DMS53 (cell line): ENCODE measurements around the gene MLLT1.
A peak's percentile ranks its signal among the peaks of the same experiment; 100 is the strongest.

Experiments
- DNase-seq: peaks from one replicate; lab custom pipeline; 2025; lab: John Stamatoyannopoulos, UW

Gene MLLT1

DNA sequence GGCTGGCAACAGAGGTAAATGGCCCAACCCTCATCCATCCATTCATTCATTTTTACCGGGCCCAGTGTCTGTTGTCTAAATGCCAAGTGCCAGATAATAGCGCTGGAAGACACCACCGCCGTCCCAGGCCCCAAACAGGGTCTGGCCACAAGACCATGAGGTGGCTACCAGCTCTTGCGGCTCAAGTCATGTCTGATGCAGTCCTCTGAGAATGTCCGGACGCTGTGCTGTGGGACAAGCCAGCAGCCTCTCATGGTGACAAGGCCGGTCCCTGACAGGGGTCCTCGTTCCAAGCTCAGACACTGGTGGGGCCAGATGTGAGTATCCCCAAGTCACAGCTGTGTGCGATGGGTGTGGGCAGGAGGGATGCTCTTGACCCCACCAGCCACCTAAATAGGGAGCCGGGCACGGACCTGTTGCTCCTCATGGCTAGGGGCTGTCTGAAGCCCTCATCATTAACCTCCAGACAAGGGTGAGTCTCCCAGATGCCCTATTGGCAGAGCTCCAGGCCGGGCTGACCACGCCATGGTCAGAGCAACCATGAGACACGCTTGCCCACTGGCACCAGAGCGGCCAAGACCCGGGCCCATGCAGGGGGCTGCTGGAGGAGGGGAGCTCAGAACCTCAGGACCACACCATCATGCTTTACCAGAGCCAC lies 58.4 kb downstream of the MLLT1 start:
- no peak for DNase-seq

DNA sequence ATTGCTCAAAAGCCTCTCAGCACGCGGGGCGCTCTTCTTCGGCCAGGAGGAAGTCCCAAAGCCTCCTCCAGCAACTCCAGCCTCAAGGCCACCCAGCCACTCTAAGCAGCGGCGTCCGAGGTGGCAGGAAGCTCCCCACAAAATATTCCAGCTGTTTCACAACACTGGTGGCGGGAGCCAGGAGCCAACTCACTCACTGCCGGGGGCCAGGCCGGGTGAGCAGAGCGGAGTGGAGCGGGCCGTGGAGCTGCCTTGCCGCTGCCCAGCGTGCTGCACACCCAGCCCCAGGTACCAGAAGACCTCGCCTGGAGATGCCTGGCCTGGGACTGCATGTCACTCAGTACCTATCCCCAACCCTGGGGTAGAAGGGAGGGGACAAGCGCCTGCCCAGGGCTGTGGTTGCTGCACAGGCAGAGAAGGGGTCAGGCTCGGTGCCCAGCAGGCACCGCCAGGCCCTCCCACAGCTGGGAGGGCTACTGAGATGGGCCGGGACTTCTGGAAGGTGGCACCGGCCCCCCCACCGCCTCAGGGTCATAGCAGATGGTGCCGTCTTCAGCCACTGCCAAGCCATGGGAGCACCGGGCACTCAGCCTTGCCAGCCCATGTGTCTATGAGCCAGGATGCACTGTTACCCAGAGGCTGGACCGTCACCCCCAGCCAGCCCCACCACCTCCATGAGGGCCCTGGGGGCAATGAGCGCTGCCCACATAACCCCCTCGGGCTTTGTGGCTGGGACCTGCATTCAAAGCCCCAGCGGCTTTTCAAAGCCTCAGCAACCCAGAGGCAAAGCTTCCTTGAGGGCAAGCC lies 59.2 kb downstream of the MLLT1 start:
- no peak for DNase-seq

DNA sequence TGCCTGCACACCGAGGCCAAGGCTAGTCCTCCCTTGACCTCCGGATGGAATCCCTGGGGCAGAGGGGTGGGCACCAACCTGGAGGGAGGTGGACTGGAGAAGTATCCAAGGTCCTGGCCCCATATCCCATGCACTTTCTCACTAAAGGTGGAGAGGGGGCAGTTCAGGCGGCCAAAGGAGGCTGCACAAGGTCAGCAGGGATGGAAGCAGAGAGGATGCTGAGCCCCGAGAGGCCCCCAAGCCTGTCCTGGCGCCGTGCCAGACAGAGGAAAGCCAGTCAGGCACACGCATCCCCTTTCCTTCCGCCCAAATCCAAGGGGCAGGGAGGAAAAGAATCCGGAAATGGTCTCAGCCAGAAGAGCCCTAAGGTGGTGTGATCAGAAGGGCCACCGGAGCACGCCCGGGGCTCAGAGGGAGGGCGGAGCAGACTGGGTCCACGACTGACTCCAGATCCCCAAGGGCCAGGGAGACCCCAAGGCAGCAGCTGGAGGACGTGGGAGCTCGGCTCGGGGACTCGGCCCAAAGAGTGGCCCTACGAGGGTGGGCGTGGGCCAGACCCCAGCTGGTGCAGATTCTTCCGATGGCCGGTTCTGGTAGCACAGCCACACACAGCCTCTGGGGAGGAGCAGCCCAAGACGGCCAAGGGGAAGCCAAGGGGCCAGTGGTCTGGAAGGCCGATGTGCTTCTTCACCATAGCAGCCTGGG lies 60.0 kb downstream of the MLLT1 start:
- no peak for DNase-seq

DNA sequence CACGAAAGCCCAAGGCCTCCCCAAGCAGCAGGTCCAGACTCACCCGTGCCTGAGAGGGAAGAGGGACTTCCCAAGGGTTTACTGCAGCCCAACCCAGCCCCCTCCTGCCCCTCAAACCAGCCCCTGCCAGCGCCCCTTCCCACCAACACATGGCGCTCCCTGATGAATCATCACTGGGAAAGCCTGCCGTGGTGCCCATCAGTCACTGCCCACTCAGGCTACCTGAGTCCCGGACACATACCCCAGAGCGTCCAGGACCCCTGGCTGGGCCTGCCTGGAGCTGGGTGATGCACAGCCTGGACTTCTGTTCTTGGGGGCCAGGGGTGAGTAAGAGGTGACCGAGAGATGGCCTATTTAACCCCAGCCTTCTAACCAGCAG lies 60.6 kb downstream of the MLLT1 start:
- no peak for DNase-seq

DNA sequence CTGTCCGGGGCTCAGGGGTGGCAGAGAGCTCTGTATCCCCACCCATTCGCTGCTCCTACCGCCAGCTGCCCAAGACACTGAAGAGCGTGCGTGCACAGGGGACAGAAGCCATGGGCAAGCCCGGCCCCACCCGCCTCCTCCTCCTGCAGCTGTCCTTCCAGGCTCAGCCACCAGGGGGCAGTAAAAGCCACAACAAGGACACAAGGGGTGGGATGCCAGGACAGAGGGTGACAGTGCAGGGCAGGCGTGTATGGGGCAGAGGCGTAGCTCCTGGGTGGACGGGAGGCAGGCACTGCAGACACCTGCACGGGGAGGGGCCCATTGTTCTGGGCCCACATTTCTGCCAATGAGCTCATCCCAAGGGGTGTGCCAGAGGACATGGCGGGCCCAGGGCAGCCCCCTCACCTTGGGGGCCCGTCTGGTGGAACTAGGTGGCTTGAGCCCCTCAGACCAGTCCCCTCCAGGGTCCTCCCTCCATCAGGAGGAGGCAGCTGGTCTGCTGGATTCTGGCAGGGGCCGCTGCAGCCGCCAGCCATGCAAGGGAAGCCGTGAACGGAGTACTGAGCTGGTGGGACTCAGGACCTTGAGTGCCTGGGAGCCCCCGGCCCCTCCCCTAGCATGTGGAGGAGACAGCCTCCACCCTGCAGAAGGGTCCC lies 61.2 kb downstream of the MLLT1 start:
- DNase-seq, result peak; percentile 88

DNA sequence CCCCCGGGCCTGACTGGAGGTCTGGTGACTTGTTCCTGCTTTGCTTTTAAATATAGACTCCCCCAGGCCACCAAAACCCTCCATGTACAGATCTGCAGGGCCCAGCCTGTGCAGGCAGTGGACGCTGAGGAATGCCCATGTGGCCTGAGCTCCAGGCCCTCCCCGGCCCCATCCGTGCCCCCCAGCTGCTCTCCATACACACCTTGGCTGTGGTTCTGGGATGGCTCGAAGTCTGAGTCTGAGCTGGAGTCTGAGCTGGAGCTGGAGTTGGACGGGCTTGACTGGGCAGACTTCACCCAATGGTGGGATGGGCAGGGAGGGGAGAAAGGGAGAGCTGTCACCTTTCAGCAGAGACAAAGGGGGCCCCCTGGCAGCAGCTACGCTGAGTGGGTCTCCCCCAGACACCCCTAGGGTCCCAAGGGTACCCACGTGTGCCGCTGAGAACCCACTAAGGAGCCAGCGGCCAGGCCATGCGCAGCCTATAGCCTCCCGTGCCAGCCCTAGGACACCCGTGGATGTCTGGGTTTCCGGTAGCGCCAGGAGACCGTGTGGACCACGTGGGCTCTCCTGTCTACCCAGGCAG lies 61.9 kb downstream of the MLLT1 start:
- DNase-seq, result no peak

DNA sequence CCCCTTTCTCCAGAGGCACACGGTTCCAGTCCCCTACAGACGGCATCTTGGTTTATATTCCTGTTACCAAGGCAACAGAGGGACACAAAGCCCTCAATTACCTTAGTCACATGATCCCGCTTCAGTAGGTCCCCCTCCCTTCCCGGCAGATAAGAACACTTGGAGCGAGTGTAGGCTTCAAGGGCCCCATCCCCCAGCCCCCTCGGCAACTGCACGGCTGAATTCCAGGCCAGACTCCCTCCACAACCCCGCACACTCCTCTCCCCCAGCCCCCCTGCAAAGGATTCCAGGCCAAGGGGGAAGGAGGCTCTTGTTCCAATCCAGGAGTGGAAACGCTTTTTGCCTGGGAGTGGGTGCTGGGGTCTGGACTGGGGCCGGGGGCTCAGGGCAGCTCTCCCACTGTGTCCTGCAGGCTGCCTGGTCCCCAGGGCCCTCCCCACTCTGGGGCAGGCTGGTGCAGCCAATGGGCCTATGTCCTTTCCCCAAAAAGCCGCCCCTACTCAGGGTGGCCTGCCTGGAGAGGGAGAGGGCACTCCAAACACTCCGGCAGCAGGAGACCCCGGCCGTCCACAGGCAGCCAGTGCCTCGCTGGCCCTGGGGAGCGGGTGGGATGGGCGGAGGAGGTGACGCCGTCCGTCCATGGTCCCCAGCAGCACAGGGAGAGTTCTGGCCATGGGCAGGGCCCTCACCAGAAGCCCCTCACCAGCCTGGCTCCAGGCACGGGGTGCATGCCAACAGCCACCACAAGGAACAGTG lies 62.6 kb downstream of the MLLT1 start:
- DNase-seq, result peak; percentile 14

DNA sequence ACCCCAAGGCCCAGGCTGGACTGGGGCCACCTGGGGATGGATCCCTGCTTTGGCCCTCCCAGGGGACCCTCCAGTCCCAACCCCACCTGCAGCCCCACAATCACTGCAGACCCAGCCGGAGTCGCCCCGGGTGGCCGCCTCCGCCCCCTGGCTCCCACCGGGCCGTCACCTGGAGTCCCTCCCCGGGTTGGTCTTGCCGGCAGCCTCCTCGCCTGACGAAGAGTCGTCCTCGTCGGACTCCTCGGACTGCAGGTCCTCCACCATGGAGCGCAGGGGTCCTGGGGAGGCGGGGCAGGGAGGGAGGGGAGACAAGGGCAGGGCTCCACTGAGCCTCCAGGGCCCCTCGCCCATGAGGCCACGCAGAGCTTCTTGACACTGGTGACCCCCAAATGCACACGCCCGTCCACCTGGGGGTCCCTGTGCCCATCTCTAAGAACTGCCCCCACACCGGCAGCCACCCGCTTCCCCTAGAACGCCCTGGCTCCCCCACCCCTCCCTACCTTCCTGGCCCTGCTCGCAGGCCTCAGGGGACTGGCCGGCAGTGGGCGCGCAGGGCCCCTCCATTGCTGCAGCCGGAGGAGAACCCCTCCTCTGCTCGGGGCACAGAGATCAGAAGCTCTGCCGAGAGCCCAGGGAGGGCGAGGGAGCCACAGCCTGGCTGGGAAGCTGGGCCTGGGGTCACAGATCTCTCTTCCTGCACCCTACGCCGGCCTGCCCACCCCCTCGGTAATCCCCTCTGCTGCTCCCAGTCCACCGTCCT lies 63.4 kb downstream of the MLLT1 start:
- DNase-seq, result no peak

DNA sequence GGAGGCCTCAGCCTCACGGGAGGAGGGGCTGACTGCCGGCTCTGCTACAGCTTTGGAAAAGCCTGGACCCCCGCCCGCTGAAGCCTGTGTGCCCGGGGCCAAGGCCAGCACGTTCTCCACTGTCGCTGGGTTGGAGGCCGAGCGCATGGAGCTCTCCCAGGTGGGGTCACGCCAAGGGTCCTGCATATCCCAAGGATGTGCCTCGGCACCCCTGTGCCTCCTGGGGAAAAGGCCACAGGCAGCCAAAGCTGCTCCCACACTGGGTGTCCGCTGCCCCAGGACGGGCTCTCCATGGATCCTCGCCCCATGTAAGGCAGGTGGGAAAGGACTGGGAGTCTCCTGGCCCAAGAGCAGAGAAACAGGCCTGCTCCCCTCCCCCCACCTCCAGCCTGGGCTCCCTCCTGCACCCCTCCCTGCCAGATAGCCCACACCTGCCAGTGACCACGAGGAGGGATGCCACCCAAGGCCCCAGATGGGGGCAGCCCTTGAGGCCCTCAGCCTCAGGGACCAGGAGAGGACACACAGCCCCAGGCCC lies 64.0 kb downstream of the MLLT1 start:
- DNase-seq, result no peak

DNA sequence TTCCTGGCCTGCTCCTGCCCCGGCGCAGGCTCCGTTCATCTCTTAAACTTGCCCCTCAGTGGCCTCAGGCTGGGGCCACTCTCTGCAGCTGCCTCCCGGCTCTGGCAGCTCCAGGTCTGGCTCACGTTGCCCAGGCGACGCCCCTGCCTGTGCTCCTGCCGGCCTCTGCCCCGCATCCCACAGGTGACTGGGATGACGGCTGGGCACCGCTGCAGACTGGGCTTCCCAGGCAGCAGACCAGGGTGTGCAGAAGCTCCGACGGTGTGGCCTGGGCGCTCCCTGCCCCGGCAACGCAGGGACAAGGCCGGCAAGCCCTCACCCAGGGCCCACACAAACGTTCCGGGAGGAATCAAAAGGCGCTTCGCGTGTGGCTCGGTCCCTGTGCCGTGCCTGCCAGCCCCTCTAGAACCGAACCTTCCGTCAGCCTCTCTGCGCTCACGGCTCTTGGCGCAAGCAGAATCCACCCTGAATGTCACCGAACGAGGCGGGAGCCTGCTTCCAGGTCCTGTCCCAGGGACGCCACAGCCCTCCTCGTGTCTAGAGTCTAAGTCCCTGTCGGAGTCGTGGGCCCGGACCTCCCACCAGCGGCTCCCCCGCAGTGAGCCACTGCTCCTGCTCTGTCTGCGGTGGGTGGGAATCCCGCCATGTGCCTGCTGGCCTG lies 64.8 kb downstream of the MLLT1 start:
- no peak for DNase-seq

DNA sequence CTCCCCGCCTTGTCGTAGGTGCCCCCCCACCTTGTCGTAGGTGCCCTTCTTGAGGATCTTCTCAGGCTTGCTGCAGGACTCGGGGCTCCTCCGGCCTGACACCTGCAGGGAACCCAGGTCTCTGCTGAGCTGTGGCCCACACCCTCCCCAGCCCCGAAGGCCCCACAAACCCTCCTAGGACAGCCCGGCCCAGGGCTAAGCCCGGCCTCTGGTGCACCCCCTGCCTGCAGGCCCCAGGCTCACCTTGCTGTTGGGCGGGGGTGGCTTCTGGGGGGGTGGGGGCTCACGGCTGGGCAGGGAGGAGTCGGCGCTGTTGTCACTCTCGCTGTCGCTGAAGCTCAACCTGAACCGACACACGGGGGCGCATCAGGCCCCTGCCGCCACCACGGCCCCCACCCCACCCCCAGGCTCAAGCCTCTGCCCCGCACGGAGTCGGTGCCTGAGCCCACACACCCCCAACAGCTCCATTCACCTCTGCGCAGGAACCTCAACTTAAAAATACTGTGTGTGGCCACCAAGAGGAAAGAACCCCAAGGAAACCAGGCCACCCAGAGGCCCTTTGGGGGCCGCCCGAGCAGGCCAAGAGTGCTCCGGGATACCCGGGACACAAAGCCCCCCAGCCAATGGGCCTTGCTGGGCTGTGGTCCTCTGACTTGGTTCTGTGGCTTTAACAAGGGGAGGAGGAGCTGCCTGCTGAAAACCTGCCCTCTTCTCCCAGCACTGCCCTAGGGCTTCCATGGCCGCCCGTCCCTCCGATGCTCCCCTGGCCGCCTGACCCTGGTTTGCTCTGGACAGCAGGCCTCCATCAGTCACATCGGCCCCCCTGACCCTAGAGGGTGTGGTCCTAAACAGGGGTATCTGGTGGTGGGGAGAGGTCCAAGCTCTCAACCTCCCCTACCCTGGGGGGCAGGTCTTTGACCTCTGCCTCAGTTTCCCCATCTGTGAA lies 65.8 kb downstream of the MLLT1 start:
- DNase-seq, result no peak

DNA sequence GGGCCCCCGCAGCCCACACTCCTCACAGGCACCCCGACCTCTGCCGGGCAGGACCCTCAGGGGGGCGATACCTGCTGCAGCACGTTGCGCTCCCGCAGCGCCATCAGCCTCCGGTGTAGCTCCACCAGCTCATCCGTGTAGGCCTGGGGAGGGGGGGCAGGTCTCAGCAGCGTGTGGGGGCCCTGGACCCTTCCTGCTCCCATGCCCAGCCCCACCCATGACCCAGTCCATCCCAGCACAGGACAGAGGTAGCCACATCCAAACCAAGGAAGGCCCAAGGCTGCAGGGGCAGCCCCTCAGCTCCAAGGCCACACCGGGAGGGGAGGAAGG lies 66.5 kb downstream of the MLLT1 start:
- no peak for DNase-seq

DNA sequence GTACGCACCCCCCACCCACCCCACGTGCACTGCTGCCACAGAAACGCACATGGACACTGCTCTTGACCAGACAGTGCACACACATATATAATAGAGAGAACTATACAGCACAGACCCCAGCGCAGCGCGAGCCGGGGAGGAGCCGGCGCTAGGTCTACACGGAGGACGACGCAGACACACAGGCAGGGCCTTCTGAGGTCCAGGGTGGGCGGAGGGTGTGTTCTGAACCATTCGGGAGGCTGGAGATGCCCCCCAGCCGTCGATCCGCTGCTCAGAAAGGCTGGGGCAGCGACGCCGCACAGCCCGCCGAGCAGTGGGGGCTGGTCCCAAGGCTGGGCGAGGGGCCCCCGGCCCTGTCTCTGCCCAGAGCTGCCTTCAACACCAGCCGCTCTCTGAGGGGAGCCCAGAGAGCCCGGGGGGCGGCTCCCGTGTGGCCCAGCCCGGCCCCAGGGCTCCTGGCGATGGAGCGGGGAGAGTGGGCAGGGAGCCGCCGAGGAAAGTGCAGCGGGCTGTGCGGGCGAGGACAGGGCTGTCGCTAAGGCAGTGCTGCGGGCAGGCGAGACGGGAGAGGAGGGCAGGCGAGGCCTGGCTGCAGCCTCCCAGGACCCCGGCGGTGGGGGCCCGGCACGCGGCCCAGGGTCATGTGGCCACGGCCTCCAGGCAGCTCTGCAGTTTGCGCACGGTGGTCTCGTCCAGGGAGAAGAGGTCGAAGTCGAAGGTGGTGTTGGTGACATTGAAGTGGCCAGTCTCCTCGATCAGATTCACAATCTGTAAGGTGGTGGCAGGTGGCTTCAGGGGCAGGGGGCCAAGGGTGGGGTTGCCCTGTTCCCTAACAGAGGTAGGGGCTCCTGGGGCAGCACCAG lies 67.1 kb downstream of the MLLT1 start:
- no peak for DNase-seq

DNA sequence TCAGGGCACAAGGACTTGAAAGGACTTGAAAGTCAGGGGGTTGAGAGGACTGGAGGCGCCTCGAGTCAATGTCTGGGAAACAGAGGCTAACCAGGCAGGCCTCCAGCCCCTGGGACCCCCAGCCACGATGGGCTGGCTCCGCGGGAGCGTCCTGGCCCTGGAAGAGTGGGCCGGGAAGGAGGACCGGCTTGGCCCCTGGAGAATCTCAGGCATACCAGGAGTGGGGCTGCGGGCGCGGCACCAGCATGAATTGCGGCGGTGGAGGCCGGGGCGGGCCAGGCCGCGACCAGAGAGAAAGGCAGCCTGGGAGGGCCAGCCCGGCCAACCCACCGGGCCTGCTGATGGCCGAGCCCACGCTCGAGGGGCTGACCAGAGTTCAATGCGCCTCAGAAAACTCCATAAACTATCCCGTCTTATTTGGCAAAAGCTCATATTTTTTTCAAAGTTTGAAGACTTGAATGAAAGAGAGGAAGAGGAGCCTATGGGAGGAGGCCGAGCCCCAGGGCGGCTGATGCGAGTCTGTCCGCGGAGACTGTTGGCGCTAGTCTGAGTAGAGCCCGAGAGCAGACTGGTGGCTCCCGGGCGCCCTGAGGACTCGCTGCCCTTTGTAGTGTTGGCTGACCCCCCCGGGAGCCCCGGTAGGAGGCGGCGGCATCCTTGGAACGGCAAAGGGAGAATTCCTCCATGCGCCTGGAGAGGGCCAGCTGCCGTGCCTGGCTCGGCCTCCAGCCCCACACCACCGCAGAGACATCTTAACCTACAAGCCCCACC lies 68.0 kb downstream of the MLLT1 start:
- DNase-seq, result no peak

DNA sequence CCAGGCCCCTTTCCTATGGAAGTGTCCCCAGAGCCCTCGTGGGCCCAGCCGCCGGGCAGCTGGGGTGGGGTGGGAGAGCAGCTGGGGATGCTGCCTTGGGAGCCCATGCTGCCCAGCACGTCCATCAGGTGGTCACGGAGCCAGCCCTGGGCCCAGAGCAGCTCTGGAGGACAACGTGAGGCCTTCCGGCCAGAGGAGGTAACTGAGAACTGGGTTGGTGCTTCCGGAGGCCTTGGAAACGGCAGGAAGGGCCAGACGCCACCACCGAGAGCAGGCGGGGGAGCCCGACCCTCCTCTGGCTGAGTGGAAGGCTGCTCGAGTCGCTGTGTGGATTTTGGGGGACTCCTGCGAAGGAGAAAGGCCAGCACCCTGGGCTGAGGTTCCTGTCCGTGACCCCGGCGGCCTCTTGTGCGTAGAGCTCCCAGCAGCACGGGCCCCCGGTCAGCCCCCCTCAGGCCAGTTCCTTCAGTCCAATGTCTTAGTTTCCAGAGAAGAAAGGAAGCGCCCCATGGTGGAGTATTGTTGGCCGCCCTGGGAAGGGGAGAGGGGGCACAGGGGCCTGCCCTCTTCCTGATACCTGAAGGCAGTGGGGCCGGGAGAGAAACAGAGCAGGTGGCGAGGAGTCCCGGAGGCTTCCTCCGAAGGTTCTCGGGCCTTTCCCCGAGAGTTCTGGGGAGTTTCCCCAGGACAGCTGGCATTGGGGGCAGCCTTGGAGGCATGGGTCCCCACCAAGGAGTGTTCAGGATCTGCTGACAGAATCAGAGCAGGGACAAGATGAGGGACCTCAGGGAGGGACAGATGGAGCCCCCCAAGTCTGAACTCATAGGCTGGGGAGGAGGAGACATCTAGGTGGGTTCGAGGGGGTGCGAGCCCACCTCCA lies 68.8 kb downstream of the MLLT1 start:
- no peak for DNase-seq

DNA sequence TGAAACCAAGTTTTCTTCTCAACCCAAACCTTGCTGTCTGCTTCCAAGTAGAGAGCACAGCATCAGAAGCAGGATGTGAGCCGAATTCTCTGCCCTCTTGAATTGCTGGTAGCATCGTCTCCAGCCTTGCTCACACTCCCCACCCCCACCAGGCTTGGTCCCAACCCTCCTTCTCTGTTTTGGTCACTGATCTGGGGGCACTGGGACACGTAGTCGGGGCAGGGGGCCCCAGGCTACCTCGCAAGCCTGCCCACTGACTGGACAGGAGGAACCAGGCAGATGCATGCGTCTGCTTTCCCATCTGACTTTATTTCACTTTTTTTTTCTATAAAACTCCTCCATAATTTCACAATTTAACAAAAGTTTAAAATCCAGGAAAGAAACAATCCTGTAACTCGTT lies 69.7 kb downstream of the MLLT1 start:
- DNase-seq, result no peak
